MM.1S (cell line): ENCODE data around the gene TULP4.
"Not testable (repeated sequence)": the region's sequence is repeated elsewhere in the genome, so short reads cannot be mapped to it uniquely, and the experiment has no call there.

Experiments used
- DNase-seq: peaks from one replicate; pipeline ENCODE4 v3.0.0-alpha.2; 2015
- H2AFZ ChIP-seq: fragments of 300-600 bp; sonication (generic); 2 replicates; pipeline ENCODE4 v1.6.0; 2016; ENCODE audit warnings: antibody characterized with exemption, low read length
- H3F3A ChIP-seq: fragments of 300-600 bp; sonication (generic); 2 replicates; pipeline ENCODE4 v1.6.1; 2016; ENCODE audit warnings: mild to moderate bottlenecking, antibody characterized with exemption, low read length, moderate library complexity, mixed read lengths; ENCODE audit not compliant: insufficient read depth
- H3K27ac ChIP-seq: fragments of 300-600 bp; sonication (generic); 2 replicates; pipeline ENCODE4 v1.5.1; 2016; ENCODE audit warnings: mild to moderate bottlenecking, low read length
- H3K27me3 ChIP-seq: fragments of 300-600 bp; sonication (generic); replicated peaks from 2 replicates; pipeline ENCODE4 v1.6.0; 2016; ENCODE audit warnings: low read length; ENCODE audit not compliant: insufficient read depth
- H3K36me3 ChIP-seq: fragments of 300-600 bp; sonication (generic); replicated peaks from 2 replicates; pipeline ENCODE4 v1.6.1; 2016; ENCODE audit warnings: mild to moderate bottlenecking, low read length, mixed read lengths; ENCODE audit not compliant: insufficient read depth
- H3K4me1 ChIP-seq: fragments of 300-600 bp; sonication (generic); 2 replicates; pipeline ENCODE4 v1.6.1; 2016; ENCODE audit warnings: low read length, mixed read lengths
- H3K4me2 ChIP-seq: fragments of 300-600 bp; sonication (generic); 2 replicates; pipeline ENCODE4 v1.6.0; 2016; ENCODE audit warnings: low read depth, low read length
- H3K4me3 ChIP-seq: fragments of 300-600 bp; sonication (generic); 2 replicates; pipeline ENCODE4 v1.5.1; 2016; ENCODE audit warnings: low read length, mixed read lengths
- H3K79me2 ChIP-seq: fragments of 300-600 bp; sonication (generic); 2 replicates; pipeline ENCODE4 v1.6.1; 2016; ENCODE audit warnings: mixed run types, low read length, mixed read lengths
- H3K9ac ChIP-seq: fragments of 300-600 bp; sonication (generic); 2 replicates; pipeline ENCODE4 v1.6.1; 2016; ENCODE audit warnings: low read length, mixed read lengths
- H3K9me2 ChIP-seq: fragments of 300-600 bp; sonication (generic); replicated peaks from 2 replicates; pipeline ENCODE4 v1.6.1; 2016; ENCODE audit warnings: mild to moderate bottlenecking, low read length, mixed read lengths; ENCODE audit not compliant: insufficient read depth
- H3K9me3 ChIP-seq: fragments of 300-600 bp; sonication (generic); replicated peaks from 2 replicates; pipeline ENCODE4 v1.6.1; 2016; ENCODE audit warnings: mild to moderate bottlenecking, low read length, mixed read lengths; ENCODE audit not compliant: insufficient read depth
- H4K20me1 ChIP-seq: fragments of 300-600 bp; sonication (generic); 2 replicates; pipeline ENCODE4 v1.6.1; 2016; ENCODE audit warnings: mild to moderate bottlenecking, low read length, moderate library complexity, mixed read lengths; ENCODE audit not compliant: insufficient read depth
- EZH2 ChIP-seq: fragments of 300-600 bp; sonication (generic); optimal IDR thresholded peaks from 2 replicates; pipeline ENCODE3; 2017; ENCODE audit warnings: low read depth, mild to moderate bottlenecking, antibody characterized with exemption, low read length, mixed read lengths
- EZH2phosphoT487 ChIP-seq: fragments of 300-600 bp; sonication (generic); IDR thresholded peaks from 2 replicates; pipeline ENCODE4 v1.6.1; 2018; ENCODE audit warnings: antibody characterized with exemption, low read length
- TF ChIP-seq, protein P1 (sequence below): fragments of 300-600 bp; sonication (generic); IDR thresholded peaks from 2 replicates; pipeline ENCODE4 v1.5.1; 2016; ENCODE audit warnings: antibody characterized with exemption, low read length, mixed read lengths

TULP4 gene

DNA sequence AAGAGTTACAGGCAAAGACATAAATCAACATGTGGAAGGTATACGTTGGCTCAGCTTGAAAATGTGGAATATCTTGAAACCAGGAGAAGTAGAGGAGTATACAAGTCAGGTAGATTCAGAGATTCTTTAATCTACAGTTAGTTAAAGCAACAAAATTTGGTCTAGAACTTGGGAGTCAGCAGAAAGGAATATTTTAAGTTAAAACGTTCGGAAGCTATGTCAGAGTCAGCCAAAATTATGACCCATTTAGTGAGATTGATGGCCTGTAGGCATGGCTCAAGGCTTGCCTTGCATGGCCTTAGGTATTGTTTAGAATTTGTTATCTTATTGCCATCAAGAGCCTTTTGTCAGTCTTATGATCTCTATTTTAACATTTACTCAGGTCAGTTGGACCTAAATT, 153.5 kb downstream of the TULP4 start:
- no peaks in the 10 kb centered on the region for H3K9me2 ChIP-seq
- no peaks in the 10 kb centered on the region for H3K4me1 ChIP-seq
- no peaks in the 10 kb centered on the region for H3F3A ChIP-seq

DNA sequence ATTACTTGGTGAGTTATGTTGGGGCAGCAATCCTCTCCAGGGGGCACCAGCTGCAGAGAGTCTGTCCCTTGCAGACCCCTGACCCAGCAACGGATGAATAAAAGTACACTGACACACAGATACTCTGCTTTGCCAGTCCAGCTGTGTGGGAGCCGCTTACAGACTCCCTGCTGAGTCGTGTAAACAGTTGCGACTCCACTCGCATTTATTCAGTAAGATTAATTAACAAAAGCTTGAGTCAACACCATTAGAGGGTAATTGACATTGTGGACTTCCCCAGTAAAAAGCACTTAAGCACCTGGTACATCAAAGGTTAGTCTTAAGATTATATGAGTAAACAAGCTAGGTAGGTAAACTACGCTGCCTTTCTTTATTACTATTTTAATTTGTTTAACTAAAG, 155.7 kb downstream of the TULP4 start:
- TF ChIP-seq, protein P1, sequence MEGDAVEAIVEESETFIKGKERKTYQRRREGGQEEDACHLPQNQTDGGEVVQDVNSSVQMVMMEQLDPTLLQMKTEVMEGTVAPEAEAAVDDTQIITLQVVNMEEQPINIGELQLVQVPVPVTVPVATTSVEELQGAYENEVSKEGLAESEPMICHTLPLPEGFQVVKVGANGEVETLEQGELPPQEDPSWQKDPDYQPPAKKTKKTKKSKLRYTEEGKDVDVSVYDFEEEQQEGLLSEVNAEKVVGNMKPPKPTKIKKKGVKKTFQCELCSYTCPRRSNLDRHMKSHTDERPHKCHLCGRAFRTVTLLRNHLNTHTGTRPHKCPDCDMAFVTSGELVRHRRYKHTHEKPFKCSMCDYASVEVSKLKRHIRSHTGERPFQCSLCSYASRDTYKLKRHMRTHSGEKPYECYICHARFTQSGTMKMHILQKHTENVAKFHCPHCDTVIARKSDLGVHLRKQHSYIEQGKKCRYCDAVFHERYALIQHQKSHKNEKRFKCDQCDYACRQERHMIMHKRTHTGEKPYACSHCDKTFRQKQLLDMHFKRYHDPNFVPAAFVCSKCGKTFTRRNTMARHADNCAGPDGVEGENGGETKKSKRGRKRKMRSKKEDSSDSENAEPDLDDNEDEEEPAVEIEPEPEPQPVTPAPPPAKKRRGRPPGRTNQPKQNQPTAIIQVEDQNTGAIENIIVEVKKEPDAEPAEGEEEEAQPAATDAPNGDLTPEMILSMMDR = no peak
- TF ChIP-seq EZH2 (no peak), EZH2phosphoT487 (no peak)
- no peaks in the 10 kb centered on the region for H3K9me3 ChIP-seq
- no peaks in the 10 kb centered on the region for H4K20me1 ChIP-seq
- H3K27ac ChIP-seq = no peak overlapping the region
- no peak overlapping the region for H3K4me3 ChIP-seq
- no peaks in the 10 kb centered on the region for H3K36me3 ChIP-seq
- H3F3A ChIP-seq = no peaks in the 10 kb centered on the region
- no peak for DNase-seq
- no peak overlapping the region for H3K4me2 ChIP-seq
- H3K4me1 ChIP-seq = no peaks in the 10 kb centered on the region
- H3K9ac ChIP-seq = no peak overlapping the region
- no peak overlapping the region for H2AFZ ChIP-seq
- no peaks in the 10 kb centered on the region for H3K9me2 ChIP-seq
- no peaks in the 10 kb centered on the region for H3K79me2 ChIP-seq
- no peaks in the 10 kb centered on the region for H3K27me3 ChIP-seq

More for the DNA sequence above, 153.5 kb downstream of the TULP4 start:
- no peak overlapping the region for H3K27ac ChIP-seq
- no peak for DNase-seq
- no peaks in the 10 kb centered on the region for H3K9me3 ChIP-seq
- no peaks in the 10 kb centered on the region for H3K79me2 ChIP-seq
- no peak overlapping the region for H3K4me2 ChIP-seq
- H3K36me3 ChIP-seq = no peaks in the 10 kb centered on the region
- H3K27me3 ChIP-seq = no peaks in the 10 kb centered on the region
- H3K4me3 ChIP-seq = no peak overlapping the region
- TF ChIP-seq, protein P1 = no peak
- TF ChIP-seq EZH2 (no peak), EZH2phosphoT487 (no peak)
- H4K20me1 ChIP-seq = no peaks in the 10 kb centered on the region
- H3K9ac ChIP-seq = no peak overlapping the region
- no peak overlapping the region for H2AFZ ChIP-seq

DNA sequence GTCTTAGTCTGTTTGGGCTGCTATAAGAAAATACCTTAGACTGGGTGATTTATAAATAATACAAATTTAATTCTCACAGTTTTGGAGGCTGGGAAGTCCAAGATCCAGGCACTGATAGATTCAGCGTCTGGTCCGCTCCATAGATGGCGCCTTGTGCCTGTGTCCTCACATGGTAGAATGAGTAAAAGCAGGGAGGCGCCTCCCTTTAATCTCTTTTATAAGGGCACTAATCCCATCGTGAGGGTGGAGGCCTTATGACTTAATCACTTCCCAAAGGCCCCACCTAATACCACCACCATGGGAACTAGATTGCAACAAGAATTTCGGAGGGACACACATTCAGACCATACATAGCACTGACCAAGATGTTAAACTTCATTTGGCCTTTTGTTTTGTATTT, 156.4 kb downstream of the TULP4 start:
- Histone ChIP-seq H3K4me3 (no peak overlapping the region), H3K9ac (no peak overlapping the region), H3K9me2 (no peaks in the 10 kb centered on the region), H3K27ac (no peak overlapping the region), H2AFZ (no peak overlapping the region), H3F3A (no peaks in the 10 kb centered on the region), H3K27me3 (no peaks in the 10 kb centered on the region), H3K79me2 (no peaks in the 10 kb centered on the region), H3K9me3 (no peaks in the 10 kb centered on the region), H3K4me1 (no peaks in the 10 kb centered on the region), H3K36me3 (no peaks in the 10 kb centered on the region), H3K4me2 (no peak overlapping the region), H4K20me1 (no peaks in the 10 kb centered on the region)
- no peak for DNase-seq
- TF ChIP-seq, protein P1 = no peak
- no peak for TF ChIP-seq EZH2phosphoT487

DNA sequence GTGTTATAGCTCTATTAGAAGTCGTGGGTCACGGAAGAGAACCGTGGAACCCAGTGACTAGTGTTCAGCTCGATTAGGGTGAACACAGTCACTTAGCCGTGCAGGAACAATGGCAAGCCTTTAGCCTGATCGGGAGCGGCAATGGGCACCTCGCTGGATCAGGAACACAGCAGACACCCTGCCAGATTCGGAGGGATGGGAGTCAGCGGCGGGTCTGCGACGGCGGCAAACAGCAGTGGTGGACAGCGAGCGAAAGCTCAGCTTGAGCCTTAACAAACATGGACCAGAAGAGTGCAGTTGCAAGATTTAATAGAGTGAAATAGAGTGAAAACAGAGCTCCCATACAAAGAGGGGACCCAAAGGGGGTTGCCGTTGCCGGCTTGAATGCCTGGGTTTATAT, 157.8 kb downstream of the TULP4 start:
- not testable (repeated sequence) for H4K20me1 ChIP-seq, H3K9me2 ChIP-seq, H3K9ac ChIP-seq, H3K9me3 ChIP-seq, H3K79me2 ChIP-seq, H3K4me1 ChIP-seq, H2AFZ ChIP-seq, H3K4me2 ChIP-seq, H3K27ac ChIP-seq, H3K4me3 ChIP-seq, H3K36me3 ChIP-seq, H3F3A ChIP-seq, H3K27me3 ChIP-seq, DNase-seq
